Activated naive CD4-positive, alpha-beta T cell treated with anti-CD3 and anti-CD28 coated beads, Interleukin-2, amount 10 ng/mL, durations not matched to agents 5 hours and 36 hours (primary cell): ENCODE measurements around the gene RNF220. TPM values are rescaled to one million over a fixed set of nuclear protein-coding genes. Genes with fewer than 3 reads are reported as not detected.

Experiments used
- microRNA-seq: library from miRNA; unstranded; fragments of <30 nt; microRNA quantifications from one replicate; pipeline ENCODE4 v1.2.0, GENCODE V29; 2022; ENCODE audit warnings: borderline microRNAs expressed, borderline replicate concordance
- total RNA-seq, 2 experiments: library from RNA; stranded (reverse); gene quantifications; one replicate each; pipeline ENCODE4 v1.2.3, GENCODE V29; 2021

RNF220 gene
- total RNA-seq = 10 to 100 TPM; 83.3 to 90.6 TPM

GRCh38 chr1:44405031-44405797, at the start of gene RNF220:
Gene RNF220 (plus strand): TSS chr1:44405255.

GRCh38 chr1:44674113-44675000, 269.3 kb downstream of the RNF220 start, which contains the start of the genes ARMH1 and TMEM53:
Gene ARMH1 (plus strand): TSS chr1:44674714. CDS start chr1:44689698, 14,984 bp downstream.
Gene TMEM53 (minus strand): TSS chr1:44674481. CDS start chr1:44674391, 90 bp downstream.

Small RNA genes lying within 50 kb of the gene (microRNA-seq; reads per million reads assigned to microRNA genes)
- not detected for gene MIR5584

Other genes with a start within 250 kb of the RNF220 start
- 10 to 100 TPM; 41.0 to 47.3 TPM for gene DMAP1, start 191.8 kb upstream of the RNF220 start, total RNA-seq
- gene ERI3, start 50.0 kb upstream of the RNF220 start, total RNA-seq = 10 to 100 TPM; 23.2 to 24.4 TPM